Measurements from ENCODE around the gene APOH. TPM values are rescaled to one million over a fixed set of nuclear protein-coding genes. Genes with fewer than 3 reads are reported as not detected.

APOH gene
- total and polyA plus RNA-seq, 2 of the 13 experiments (the other 11 are each of a cell fraction or from before 2014, with no cell fraction given), result 4,846 to 5,748 TPM

DNA sequence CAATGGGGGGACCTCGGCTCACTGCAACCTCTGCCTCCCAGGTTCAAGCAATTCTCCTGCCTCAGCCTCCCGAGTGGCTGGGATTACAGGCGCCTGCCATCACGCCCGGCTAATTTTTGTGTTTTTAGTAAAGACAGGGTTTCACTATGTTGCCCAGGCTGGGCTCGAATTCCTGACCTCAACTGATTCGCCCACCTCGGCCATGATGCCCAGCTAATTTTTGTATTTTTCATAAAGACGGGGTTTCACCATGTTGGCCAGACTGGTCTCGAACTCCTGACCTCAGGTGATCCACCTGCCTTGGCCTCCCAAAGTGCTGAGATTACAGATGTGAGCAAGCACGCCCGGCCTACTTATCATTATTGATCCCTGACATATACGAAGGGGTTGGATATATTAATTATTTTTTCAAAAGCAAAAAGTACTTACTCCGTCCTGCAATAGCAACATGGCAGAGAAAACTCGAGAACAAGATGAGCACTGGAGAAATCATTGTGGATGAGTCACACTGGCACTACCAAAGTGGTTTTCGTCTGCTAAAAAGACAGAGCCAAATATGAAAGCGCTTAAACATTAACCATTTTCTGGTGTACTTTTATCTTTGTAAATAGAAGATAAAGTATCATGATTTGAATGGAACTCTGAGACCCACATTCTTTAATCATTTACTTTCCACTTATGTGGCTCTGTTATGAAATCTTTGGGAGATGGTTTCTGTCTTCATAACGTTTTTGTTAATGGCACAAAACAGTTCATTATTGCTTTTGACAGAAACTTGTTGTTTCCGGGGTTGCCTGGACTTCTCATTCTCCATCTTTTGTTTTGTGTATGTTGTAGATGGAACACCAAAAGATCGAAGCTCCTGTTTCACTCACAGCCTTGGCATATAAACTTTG lies at the start of gene APOH (continued):
- TF ChIP-seq ZFAT (CRISPR knock-in tag; conservative IDR thresholded peaks at IDR 0.05), result no peak
- TF ChIP-seq, protein P1, sequence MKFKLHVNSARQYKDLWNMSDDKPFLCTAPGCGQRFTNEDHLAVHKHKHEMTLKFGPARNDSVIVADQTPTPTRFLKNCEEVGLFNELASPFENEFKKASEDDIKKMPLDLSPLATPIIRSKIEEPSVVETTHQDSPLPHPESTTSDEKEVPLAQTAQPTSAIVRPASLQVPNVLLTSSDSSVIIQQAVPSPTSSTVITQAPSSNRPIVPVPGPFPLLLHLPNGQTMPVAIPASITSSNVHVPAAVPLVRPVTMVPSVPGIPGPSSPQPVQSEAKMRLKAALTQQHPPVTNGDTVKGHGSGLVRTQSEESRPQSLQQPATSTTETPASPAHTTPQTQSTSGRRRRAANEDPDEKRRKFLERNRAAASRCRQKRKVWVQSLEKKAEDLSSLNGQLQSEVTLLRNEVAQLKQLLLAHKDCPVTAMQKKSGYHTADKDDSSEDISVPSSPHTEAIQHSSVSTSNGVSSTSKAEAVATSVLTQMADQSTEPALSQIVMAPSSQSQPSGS (CRISPR knock-in tag; IDR thresholded peaks at IDR 0.05), result peak; percentile 83; the same call in 1 of the 2 replicates
- TF ChIP-seq, protein P2, sequence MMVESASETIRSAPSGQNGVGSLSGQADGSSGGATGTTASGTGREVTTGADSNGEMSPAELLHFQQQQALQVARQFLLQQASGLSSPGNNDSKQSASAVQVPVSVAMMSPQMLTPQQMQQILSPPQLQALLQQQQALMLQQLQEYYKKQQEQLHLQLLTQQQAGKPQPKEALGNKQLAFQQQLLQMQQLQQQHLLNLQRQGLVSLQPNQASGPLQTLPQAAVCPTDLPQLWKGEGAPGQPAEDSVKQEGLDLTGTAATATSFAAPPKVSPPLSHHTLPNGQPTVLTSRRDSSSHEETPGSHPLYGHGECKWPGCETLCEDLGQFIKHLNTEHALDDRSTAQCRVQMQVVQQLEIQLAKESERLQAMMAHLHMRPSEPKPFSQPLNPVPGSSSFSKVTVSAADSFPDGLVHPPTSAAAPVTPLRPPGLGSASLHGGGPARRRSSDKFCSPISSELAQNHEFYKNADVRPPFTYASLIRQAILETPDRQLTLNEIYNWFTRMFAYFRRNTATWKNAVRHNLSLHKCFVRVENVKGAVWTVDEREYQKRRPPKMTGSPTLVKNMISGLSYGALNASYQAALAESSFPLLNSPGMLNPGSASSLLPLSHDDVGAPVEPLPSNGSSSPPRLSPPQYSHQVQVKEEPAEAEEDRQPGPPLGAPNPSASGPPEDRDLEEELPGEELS (CRISPR knock-in tag; IDR thresholded peaks at IDR 0.05), result peak; percentile 91
- TF ChIP-seq ZNF550 (CRISPR knock-in tag; IDR thresholded peaks at IDR 0.05; ENCODE audit: borderline replicate concordance), result no peak
- TF ChIP-seq MED8 (CRISPR knock-in tag; IDR thresholded peaks at IDR 0.05; ENCODE audit: insufficient replicate concordance), result no peak
- TF ChIP-seq ZNF724P (CRISPR knock-in tag; IDR thresholded peaks at IDR 0.05; ENCODE audit: borderline replicate concordance), result peak; percentile 43; the same call in 1 of the 2 replicates
- no peak for TF ChIP-seq PAF1 (CRISPR knock-in tag; IDR thresholded peaks at IDR 0.05)
- TF ChIP-seq, protein P3, sequence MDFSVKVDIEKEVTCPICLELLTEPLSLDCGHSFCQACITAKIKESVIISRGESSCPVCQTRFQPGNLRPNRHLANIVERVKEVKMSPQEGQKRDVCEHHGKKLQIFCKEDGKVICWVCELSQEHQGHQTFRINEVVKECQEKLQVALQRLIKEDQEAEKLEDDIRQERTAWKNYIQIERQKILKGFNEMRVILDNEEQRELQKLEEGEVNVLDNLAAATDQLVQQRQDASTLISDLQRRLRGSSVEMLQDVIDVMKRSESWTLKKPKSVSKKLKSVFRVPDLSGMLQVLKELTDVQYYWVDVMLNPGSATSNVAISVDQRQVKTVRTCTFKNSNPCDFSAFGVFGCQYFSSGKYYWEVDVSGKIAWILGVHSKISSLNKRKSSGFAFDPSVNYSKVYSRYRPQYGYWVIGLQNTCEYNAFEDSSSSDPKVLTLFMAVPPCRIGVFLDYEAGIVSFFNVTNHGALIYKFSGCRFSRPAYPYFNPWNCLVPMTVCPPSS (IDR thresholded peaks at IDR 0.05), result no peak
- TF ChIP-seq ZNF484 (CRISPR knock-in tag; IDR thresholded peaks at IDR 0.05; ENCODE audit: borderline replicate concordance, low read depth), result no peak
- TF ChIP-seq, protein P4, sequence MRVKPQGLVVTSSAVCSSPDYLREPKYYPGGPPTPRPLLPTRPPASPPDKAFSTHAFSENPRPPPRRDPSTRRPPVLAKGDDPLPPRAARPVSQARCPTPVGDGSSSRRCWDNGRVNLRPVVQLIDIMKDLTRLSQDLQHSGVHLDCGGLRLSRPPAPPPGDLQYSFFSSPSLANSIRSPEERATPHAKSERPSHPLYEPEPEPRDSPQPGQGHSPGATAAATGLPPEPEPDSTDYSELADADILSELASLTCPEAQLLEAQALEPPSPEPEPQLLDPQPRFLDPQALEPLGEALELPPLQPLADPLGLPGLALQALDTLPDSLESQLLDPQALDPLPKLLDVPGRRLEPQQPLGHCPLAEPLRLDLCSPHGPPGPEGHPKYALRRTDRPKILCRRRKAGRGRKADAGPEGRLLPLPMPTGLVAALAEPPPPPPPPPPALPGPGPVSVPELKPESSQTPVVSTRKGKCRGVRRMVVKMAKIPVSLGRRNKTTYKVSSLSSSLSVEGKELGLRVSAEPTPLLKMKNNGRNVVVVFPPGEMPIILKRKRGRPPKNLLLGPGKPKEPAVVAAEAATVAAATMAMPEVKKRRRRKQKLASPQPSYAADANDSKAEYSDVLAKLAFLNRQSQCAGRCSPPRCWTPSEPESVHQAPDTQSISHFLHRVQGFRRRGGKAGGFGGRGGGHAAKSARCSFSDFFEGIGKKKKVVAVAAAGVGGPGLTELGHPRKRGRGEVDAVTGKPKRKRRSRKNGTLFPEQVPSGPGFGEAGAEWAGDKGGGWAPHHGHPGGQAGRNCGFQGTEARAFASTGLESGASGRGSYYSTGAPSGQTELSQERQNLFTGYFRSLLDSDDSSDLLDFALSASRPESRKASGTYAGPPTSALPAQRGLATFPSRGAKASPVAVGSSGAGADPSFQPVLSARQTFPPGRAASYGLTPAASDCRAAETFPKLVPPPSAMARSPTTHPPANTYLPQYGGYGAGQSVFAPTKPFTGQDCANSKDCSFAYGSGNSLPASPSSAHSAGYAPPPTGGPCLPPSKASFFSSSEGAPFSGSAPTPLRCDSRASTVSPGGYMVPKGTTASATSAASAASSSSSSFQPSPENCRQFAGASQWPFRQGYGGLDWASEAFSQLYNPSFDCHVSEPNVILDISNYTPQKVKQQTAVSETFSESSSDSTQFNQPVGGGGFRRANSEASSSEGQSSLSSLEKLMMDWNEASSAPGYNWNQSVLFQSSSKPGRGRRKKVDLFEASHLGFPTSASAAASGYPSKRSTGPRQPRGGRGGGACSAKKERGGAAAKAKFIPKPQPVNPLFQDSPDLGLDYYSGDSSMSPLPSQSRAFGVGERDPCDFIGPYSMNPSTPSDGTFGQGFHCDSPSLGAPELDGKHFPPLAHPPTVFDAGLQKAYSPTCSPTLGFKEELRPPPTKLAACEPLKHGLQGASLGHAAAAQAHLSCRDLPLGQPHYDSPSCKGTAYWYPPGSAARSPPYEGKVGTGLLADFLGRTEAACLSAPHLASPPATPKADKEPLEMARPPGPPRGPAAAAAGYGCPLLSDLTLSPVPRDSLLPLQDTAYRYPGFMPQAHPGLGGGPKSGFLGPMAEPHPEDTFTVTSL (CRISPR knock-in tag; IDR thresholded peaks at IDR 0.05; ENCODE audit: borderline replicate concordance), result peak; percentile 86; the same call in 1 of the 2 replicates
- TF ChIP-seq KDM5A (IDR thresholded peaks at IDR 0.05; ENCODE audit: borderline replicate concordance, low read length), result peak; percentile 34; the same call in 1 of the 2 replicates
- TF ChIP-seq, protein P5, sequence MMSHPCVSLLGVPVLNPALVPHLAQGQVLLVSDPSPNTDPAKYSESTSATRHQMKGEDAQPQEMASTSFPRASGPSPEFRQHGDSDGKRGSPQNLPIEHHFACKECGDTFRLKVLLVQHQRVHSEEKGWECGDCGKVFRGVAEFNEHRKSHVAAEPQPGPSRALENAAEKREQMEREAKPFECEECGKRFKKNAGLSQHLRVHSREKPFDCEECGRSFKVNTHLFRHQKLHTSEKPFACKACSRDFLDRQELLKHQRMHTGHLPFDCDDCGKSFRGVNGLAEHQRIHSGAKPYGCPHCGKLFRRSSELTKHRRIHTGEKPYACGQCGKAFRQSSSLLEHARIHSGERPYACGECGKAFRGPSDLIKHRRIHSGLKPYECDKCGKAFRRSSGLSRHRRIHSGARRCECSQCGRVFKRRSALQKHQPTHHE (CRISPR knock-in tag; IDR thresholded peaks at IDR 0.05; ENCODE audit: borderline replicate concordance), result no peak
- no peak for TF ChIP-seq ZNF143 (CRISPR knock-in tag; IDR thresholded peaks at IDR 0.05)

Data from HepG2 (cell line).